HCT116 (cell line): Measurements from ENCODE around the gene C1orf122. TPM values are rescaled to one million over a fixed set of nuclear protein-coding genes. Genes with fewer than 3 reads are reported as not detected.

Experiments
- ATAC-seq: fragments of 200-7000 bp; cut with Tn5 transposase; 2 replicates; pipeline ENCODE4 v1.9.1; 2020; ENCODE audit warnings: mild to moderate bottlenecking, moderate library complexity
- BruUV-seq: library from RNA; stranded (reverse); fragments of 400-500 nt; replicated peaks from 2 replicates; lab custom pipeline; 2021; lab: Mats Ljungman, UMichigan
- CTCF ChIA-PET: fragments of 300-600 bp; sonication (Branson Sonifier 250); formaldehyde crosslinking; loops from one replicate; lab custom pipeline; 2021; ENCODE audit warnings: antibody characterized with exemption; lab: Charles Lee
- POLR2A ChIA-PET: fragments of 300-600, 350-600 bp; sonication (Branson Sonifier 250); formaldehyde crosslinking; loops from one replicate; lab custom pipeline; 2021; ENCODE audit warnings: antibody characterized with exemption; lab: Charles Lee
- RAD21 ChIA-PET, 2 experiments: fragments of 300-600 bp; sonication (Branson Sonifier 250); formaldehyde crosslinking; loops; one replicate each; lab custom pipeline; 2023; ENCODE audit warnings: low total read pairs in 2 of 2; ENCODE audit not compliant: uncharacterized antibody in 2 of 2, unreplicated experiment in 2 of 2, low non-redundant PET in 1 of 2; lab: Charles Lee
- DNase-seq: peaks from one replicate; pipeline ENCODE4 v3.0.0-alpha.2; 2010; ENCODE audit warnings: low read depth, low spot score
- H2AFZ ChIP-seq: fragments of 200-600 bp; shearing (Covaris generic), sonication (generic); 2 replicates; pipeline ENCODE4 v1.6.1; 2017; ENCODE audit warnings: low read depth, mixed run types, mixed read lengths, antibody characterized with exemption, low read length; ENCODE audit not compliant: poor library complexity, severe bottlenecking
- H3K27ac ChIP-seq: 2 replicates; pipeline ENCODE4 v1.5.1; 2012; ENCODE audit warnings: low read depth, low read length
- H3K27me3 ChIP-seq: fragments of 200-600 bp; sonication (generic); 2 replicates; pipeline ENCODE4 v1.6.1; 2016; ENCODE audit warnings: mixed run types, low read length, mixed read lengths; ENCODE audit not compliant: insufficient read depth
- H3K36me3 ChIP-seq, 2 experiments: fragments of 200-500 bp in 1 of 2; fragments of 200-600 bp in 1 of 2; sonication (Bioruptor generic) in 1 of 2; sonication (generic) in 1 of 2; 2 replicates each; pipeline versions ENCODE4 v1.5.1 to v1.6.1; 2014 to 2016; ENCODE audit warnings: low read length in 2 of 2, inconsistent platforms in 1 of 2, mixed read lengths in 1 of 2, mixed run types in 1 of 2; ENCODE audit not compliant: insufficient read depth in 2 of 2, control insufficient read depth in 1 of 2
- H3K4me1 ChIP-seq, 2 experiments: fragments of 200-600 bp in 1 of 2; sonication (generic) in 1 of 2; 2 replicates each; pipeline versions ENCODE4 v1.5.1 to v1.6.1; 2012 to 2017; ENCODE audit warnings: low read length in 2 of 2, inconsistent platforms in 1 of 2, mild to moderate bottlenecking in 1 of 2, mixed read lengths in 1 of 2, mixed run types in 1 of 2, moderate library complexity in 1 of 2; ENCODE audit not compliant: insufficient read depth in 2 of 2, control insufficient read depth in 1 of 2
- H3K4me2 ChIP-seq: fragments of 200-600 bp; sonication (generic); 2 replicates; pipeline ENCODE4 v1.6.1; 2017; ENCODE audit warnings: mixed run types, low read length, mixed read lengths
- H3K4me3 ChIP-seq, 2 experiments: fragments of 200-600 bp in 1 of 2; sonication (generic) in 1 of 2; replicated peaks in 1 of 2; 2 replicates each; pipeline ENCODE4 v1.5.1; 2011 to 2016; ENCODE audit warnings: low read length in 2 of 2, control low read depth in 1 of 2, low read depth in 1 of 2, mild to moderate bottlenecking in 1 of 2, mixed read lengths in 1 of 2, mixed run types in 1 of 2
- H3K79me2 ChIP-seq: fragments of 200-600 bp; sonication (generic); 2 replicates; pipeline ENCODE4 v1.6.1; 2017; ENCODE audit warnings: mild to moderate bottlenecking, mixed run types, low read length, moderate library complexity, mixed read lengths; ENCODE audit not compliant: insufficient read depth
- H3K9ac ChIP-seq: fragments of 200-600 bp; sonication (generic); 2 replicates; pipeline ENCODE4 v1.6.1; 2016; ENCODE audit warnings: low read length, mixed read lengths
- H3K9me2 ChIP-seq: fragments of 200-600 bp; sonication (generic), shearing (Covaris generic); 2 replicates; pipeline ENCODE4 v1.6.1; 2017; ENCODE audit warnings: mixed run types, mild to moderate bottlenecking, moderate library complexity; ENCODE audit not compliant: insufficient read depth
- H3K9me3 ChIP-seq, 2 experiments: fragments of 200-500 bp in 1 of 2; fragments of 200-600 bp in 1 of 2; sonication (Bioruptor generic) in 1 of 2; sonication (generic) in 1 of 2; 2 replicates each; pipeline ENCODE4 v1.6.1; 2014 to 2017; ENCODE audit warnings: low read length in 2 of 2, mixed read lengths in 2 of 2, inconsistent platforms in 1 of 2, low read depth in 1 of 2, mild to moderate bottlenecking in 1 of 2, mixed run types in 1 of 2, moderate library complexity in 1 of 2; ENCODE audit not compliant: control insufficient read depth in 1 of 2, insufficient read depth in 1 of 2
- H4K20me1 ChIP-seq: fragments of 200-600 bp; sonication (generic), shearing (Covaris generic); 2 replicates; pipeline ENCODE4 v1.6.1; 2017; ENCODE audit warnings: mixed run types, mild to moderate bottlenecking, moderate library complexity; ENCODE audit not compliant: insufficient read depth
- EGR1 ChIP-seq: IDR thresholded peaks from 2 replicates; pipeline ENCODE4 v1.6.1; 2012; ENCODE audit warnings: low read depth
- FOSL1 ChIP-seq: IDR thresholded peaks from 2 replicates; pipeline ENCODE4 v1.6.1; 2012; ENCODE audit warnings: low read depth
- REST ChIP-seq: IDR thresholded peaks from 2 replicates; pipeline ENCODE4 v1.6.1; 2012; ENCODE audit warnings: low read depth
- TCF7L2 ChIP-seq: IDR thresholded peaks from 2 replicates; pipeline ENCODE4 v1.7.0; 2011; ENCODE audit warnings: borderline replicate concordance, inconsistent platforms; ENCODE audit not compliant: insufficient read depth, insufficient read length; ENCODE audit errors: extremely low read depth
- intact Hi-C: fragments of 100-400 bp; cut with micrococcal nuclease; formaldehyde crosslinking; loops from 2 replicates; pipeline ENCODE4 v1.10.0; 2022
- total RNA-seq: library from RNA; stranded (reverse); gene quantifications from one replicate; pipeline ENCODE4 v1.2.1, GENCODE V29; 2021; ENCODE audit not compliant: unreplicated experiment

The C1orf122 gene
- total RNA-seq, 1 experiment from 2014 or later: 34.2 TPM

- no peak overlapping the region for H2AFZ ChIP-seq
- no peak overlapping the region for H3K4me3 ChIP-seq
- no peaks in the 10 kb centered on the region for H3K9me2 ChIP-seq
- intact Hi-C loops: no loop called here
- H3K9me3 ChIP-seq: no peaks in the 10 kb centered on the region
- no peaks in the 10 kb centered on the region for H4K20me1 ChIP-seq
- H3K4me1 ChIP-seq: peaks cover 0 to 10% of the 10 kb centered on the region in 2 experiments; a peak in 2 of 4 replicates
- no peaks in the 10 kb centered on the region for H3K79me2 ChIP-seq
- CTCF ChIA-PET: no interaction called here
- no TSS peak for BruUV-seq
- POLR2A ChIA-PET: no interaction called here
- H3K9ac ChIP-seq: no peak overlapping the region
- TF ChIP-seq EGR1: no peak
- no peak for TF ChIP-seq FOSL1
- TF ChIP-seq TCF7L2: no peak
- H3K27ac ChIP-seq: no peak overlapping the region
- RAD21 ChIA-PET: no interaction called here
- H3K4me2 ChIP-seq: no peak overlapping the region
- no peak for ATAC-seq
- no peak for DNase-seq
- H3K27me3 ChIP-seq: no peaks in the 10 kb centered on the region
- peaks cover 26 to 38% of the 10 kb centered on the region in 2 experiments for H3K36me3 ChIP-seq
Measured at GRCh38 chr1:37824001-37824400, 16.4 kb downstream of the C1orf122 start.

- no TSS peak for BruUV-seq
- DNase-seq (no peak), ATAC-seq (no peak)
- Histone ChIP-seq H3K4me3 (no peak overlapping the region), H3K27ac (no peak overlapping the region), H3K4me1 (peaks cover 0 to 10% of the 10 kb centered on the region in 2 experiments; a peak in 2 of 4 replicates), H3K4me2 (peak overlapping the region; percentile 19; the same call in 1 of the 2 replicates), H3K9ac (no peak overlapping the region)
- intact Hi-C loops: no loop called here
- no peak for TF ChIP-seq REST
- TF ChIP-seq EGR1: peak; percentile 36; the same call in 1 of the 2 replicates
- TF ChIP-seq, all 23 proteins: peak for 1
- H3K79me2 ChIP-seq: no peaks in the 10 kb centered on the region
- no peaks in the 10 kb centered on the region for H4K20me1 ChIP-seq
- H3K9me2 ChIP-seq: no peaks in the 10 kb centered on the region
- no peaks in the 10 kb centered on the region for H3K9me3 ChIP-seq
- ChIA-PET RAD21 (no interaction called here), CTCF (no interaction called here), POLR2A (no interaction called here)
- no peak overlapping the region for H2AFZ ChIP-seq
- H3K36me3 ChIP-seq: peaks cover 18 to 33% of the 10 kb centered on the region in 2 experiments
- no peaks in the 10 kb centered on the region for H3K27me3 ChIP-seq
Measured at GRCh38 chr1:37825506-37825905, 17.9 kb downstream of the C1orf122 start.
